HG02943 (cell line): Measurements from ENCODE around the gene LRRC61.

Experiments
- ATAC-seq: cut with Tn5 transposase; IDR thresholded peaks from one replicate; pipeline ENCODE4 v1.9.1; 2021; ENCODE audit warnings: mild to moderate bottlenecking, low read depth, moderate library complexity; ENCODE audit not compliant: unreplicated experiment

Gene LRRC61

GRCh38 chr7:150368884-150369747 is 46.0 kb downstream of the LRRC61 start:
- ATAC-seq: peak; percentile 41

GRCh38 chr7:150369748-150370501 is 46.8 kb downstream of the LRRC61 start:
- no peak for ATAC-seq

- no peak for ATAC-seq
These were observed 47.5 kb downstream of the LRRC61 start for GRCh38 chr7:150370612-150371071.

- no peak for ATAC-seq
These were observed 48.2 kb downstream of the LRRC61 start for GRCh38 chr7:150371131-150371995.

- ATAC-seq: no peak
These were observed 48.8 kb downstream of the LRRC61 start for GRCh38 chr7:150371996-150372270.

- ATAC-seq: no peak
These were observed 49.3 kb downstream of the LRRC61 start for GRCh38 chr7:150372271-150373048.

- no peak for ATAC-seq
These were observed 50.1 kb downstream of the LRRC61 start for GRCh38 chr7:150373049-150373801.

GRCh38 chr7:150374026-150374425 is 50.9 kb downstream of the LRRC61 start:
- ATAC-seq: no peak

GRCh38 chr7:150374472-150374871 is 51.3 kb downstream of the LRRC61 start:
- ATAC-seq: no peak

- ATAC-seq: no peak
These were observed 52.7 kb downstream of the LRRC61 start for GRCh38 chr7:150375662-150376521.

- ATAC-seq: no peak
These were observed 53.4 kb downstream of the LRRC61 start for GRCh38 chr7:150376560-150376959.

- no peak for ATAC-seq
These were observed 54.0 kb downstream of the LRRC61 start for GRCh38 chr7:150377196-150377595.

- no peak for ATAC-seq
These were observed 54.5 kb downstream of the LRRC61 start for GRCh38 chr7:150377635-150378034.

- ATAC-seq: no peak
These were observed 55.1 kb downstream of the LRRC61 start for GRCh38 chr7:150378115-150378852.

- peak; percentile 56 for ATAC-seq
These were observed 55.8 kb downstream of the LRRC61 start, which contains the start of gene ZNF775 for GRCh38 chr7:150378853-150379440. Gene ZNF775, plus strand, starts transcription at chr7:150379330. Its CDS starts 9,141 bp downstream, at chr7:150388471.

GRCh38 chr7:150379441-150380379 is 56.6 kb downstream of the LRRC61 start:
- ATAC-seq: no peak
